ENCODE measurements around the gene KPNA5. TPM values are rescaled to one million over a fixed set of nuclear protein-coding genes. Genes with fewer than 3 reads are reported as not detected.
"Not testable (repeated sequence)": the region's sequence is repeated elsewhere in the genome, so short reads cannot be mapped to it uniquely, and the experiment has no call there.

KPNA5 gene
- 3.8 TPM for polyA plus RNA-seq (2012; ENCODE audit: missing spikeins)

- TF ChIP-seq TAF1 (IDR thresholded peaks at IDR 0.05; ENCODE audit: borderline replicate concordance, low read depth, low read length): peak; percentile 74; the same call in 1 of the 2 replicates
- peak; percentile 96 for TF ChIP-seq POLR2AphosphoS5 (IDR thresholded peaks at IDR 0.05; ENCODE audit: low read depth, low read length)
- TF ChIP-seq POLR2A (IDR thresholded peaks at IDR 0.05; ENCODE audit: low read depth, low read length): peak; percentile 97
- DNase-seq (ENCODE audit: insufficient read length): peak; percentile 81
- peak; percentile 96 for FAIRE-seq
Measured at GRCh38 chr6:116680880-116681672, at the start of gene KPNA5. KPNA5 (plus strand) TSS chr6:116681211; CDS start chr6:116681335, 124 bp downstream.

DNA sequence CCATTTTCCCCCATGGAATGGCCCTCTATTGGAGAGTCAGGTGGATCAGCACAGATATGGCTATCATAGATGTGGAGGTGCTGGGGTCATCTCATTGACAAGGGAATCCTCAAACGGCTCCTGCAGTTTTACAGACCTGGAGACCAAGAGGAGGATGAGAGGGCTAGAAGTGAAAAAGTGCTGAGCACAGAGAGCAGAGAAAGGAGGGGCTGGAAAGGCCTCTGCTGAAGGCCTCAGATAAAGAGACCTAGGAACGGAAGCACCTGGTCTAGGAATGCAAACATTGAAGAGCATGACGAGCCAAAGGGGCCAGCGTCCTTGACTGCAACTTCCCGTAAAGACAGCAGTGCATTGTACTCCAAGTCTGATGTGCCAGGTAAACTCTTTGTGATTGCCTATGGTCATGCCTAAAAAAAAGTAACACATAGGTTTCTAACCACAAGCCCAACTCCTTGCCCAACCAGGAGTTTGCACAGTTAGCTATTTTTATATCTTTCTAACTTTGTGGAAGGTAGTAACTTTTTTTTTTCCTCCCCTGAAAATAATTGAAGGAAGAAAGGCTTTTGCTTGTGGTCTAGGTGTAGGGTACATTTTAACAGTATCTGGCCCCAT lies 49.5 kb upstream of the KPNA5 start:
- FAIRE-seq: no peak
- no peak for DNase-seq (ENCODE audit: insufficient read length)
- no peak for TF ChIP-seq TAF1 (IDR thresholded peaks at IDR 0.05; ENCODE audit: borderline replicate concordance, low read depth, low read length)
- TF ChIP-seq POLR2AphosphoS5 (IDR thresholded peaks at IDR 0.05; ENCODE audit: low read depth, low read length): no peak
- no peak for TF ChIP-seq POLR2A (IDR thresholded peaks at IDR 0.05; ENCODE audit: low read depth, low read length)

GRCh38 chr6:116633685-116634084 lies 47.3 kb upstream of the KPNA5 start:
- TF ChIP-seq POLR2AphosphoS5 (IDR thresholded peaks at IDR 0.05; ENCODE audit: low read depth, low read length): no peak
- TF ChIP-seq TAF1 (IDR thresholded peaks at IDR 0.05; ENCODE audit: borderline replicate concordance, low read depth, low read length): no peak
- no peak for TF ChIP-seq POLR2A (IDR thresholded peaks at IDR 0.05; ENCODE audit: low read depth, low read length)
- FAIRE-seq (no peak), DNase-seq (ENCODE audit: insufficient read length) (no peak)

DNA sequence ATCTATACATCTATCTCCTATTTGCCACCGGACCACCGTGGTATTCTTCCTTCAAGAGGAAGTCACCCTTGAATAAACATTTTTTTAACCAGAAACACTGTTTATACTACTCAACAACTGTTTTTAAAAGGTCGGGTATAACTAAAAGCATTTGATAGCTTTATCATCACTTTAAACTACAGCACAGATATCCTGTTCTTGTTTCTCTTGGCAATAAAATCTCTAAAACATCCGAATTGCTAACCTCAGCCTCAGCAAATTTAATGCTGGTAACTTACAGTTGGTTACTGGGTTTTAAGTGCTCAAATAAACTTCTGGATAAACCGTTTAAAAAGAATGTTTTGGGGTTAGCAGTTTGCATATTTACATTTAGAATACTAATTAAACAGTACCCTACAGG lies 32.9 kb upstream of the KPNA5 start:
- DNase-seq (ENCODE audit: insufficient read length) (no peak), FAIRE-seq (no peak)
- TF ChIP-seq POLR2A (IDR thresholded peaks at IDR 0.05; ENCODE audit: low read depth, low read length): no peak
- no peak for TF ChIP-seq POLR2AphosphoS5 (IDR thresholded peaks at IDR 0.05; ENCODE audit: low read depth, low read length)
- no peak for TF ChIP-seq TAF1 (IDR thresholded peaks at IDR 0.05; ENCODE audit: borderline replicate concordance, low read depth, low read length)

DNA sequence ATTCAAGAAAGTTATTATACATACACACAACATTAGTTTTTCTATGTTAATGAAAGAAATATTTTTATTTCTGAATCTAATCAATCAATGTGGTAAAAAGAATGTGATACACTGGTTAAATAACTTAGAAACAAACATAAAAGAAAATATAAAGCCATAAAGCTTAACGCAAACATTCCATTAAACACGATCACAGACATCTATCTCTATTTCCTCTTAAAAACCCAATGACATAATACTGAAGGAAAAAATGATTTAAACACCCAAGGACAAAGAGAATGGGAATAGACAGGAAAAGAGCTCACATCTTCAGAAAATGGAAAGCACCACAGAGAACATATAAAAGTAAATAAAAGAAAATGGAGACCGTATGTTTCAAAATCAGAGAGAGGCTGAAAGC lies 31.9 kb upstream of the KPNA5 start:
- FAIRE-seq: no peak

DNA sequence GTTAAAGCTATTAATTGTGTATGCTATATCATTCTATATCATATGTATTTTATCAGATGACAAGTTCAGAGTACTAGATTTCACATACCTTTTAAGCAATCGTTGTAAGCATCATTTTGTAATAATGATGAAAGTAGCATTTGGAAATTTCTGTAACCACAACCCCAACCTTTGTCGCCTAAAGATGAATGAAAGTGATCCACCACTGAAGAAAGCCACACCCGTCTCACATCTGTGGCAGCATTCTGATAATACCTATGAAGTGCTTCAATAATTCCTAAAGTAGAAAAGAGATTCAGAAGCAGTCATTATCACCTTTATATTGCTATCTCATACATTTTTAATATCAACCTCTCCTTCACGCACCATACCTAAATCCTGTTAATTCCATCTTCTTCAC lies 29.1 kb upstream of the KPNA5 start:
- DNase-seq (ENCODE audit: insufficient read length) (no peak), FAIRE-seq (no peak)
- TF ChIP-seq POLR2AphosphoS5 (IDR thresholded peaks at IDR 0.05; ENCODE audit: low read depth, low read length) (no peak), POLR2A (IDR thresholded peaks at IDR 0.05; ENCODE audit: low read depth, low read length) (no peak), TAF1 (IDR thresholded peaks at IDR 0.05; ENCODE audit: borderline replicate concordance, low read depth, low read length) (no peak)

More for the DNA sequence above, 31.9 kb upstream of the KPNA5 start:
- no peak for TF ChIP-seq POLR2A (IDR thresholded peaks at IDR 0.05; ENCODE audit: low read depth, low read length)
- TF ChIP-seq POLR2AphosphoS5 (IDR thresholded peaks at IDR 0.05; ENCODE audit: low read depth, low read length): no peak
- TF ChIP-seq TAF1 (IDR thresholded peaks at IDR 0.05; ENCODE audit: borderline replicate concordance, low read depth, low read length): no peak
- DNase-seq (ENCODE audit: insufficient read length): no peak

- peak; percentile 21 for FAIRE-seq
- TF ChIP-seq TAF1 (IDR thresholded peaks at IDR 0.05; ENCODE audit: borderline replicate concordance, low read depth, low read length): no peak
- TF ChIP-seq POLR2AphosphoS5 (IDR thresholded peaks at IDR 0.05; ENCODE audit: low read depth, low read length): no peak
- TF ChIP-seq POLR2A (IDR thresholded peaks at IDR 0.05; ENCODE audit: low read depth, low read length): no peak
Measured at GRCh38 chr6:116661594-116661993, 19.4 kb upstream of the KPNA5 start.

GRCh38 chr6:116662202-116662601 lies 18.8 kb upstream of the KPNA5 start:
- no peak for DNase-seq (ENCODE audit: insufficient read length)
- FAIRE-seq: no peak
- TF ChIP-seq POLR2A (IDR thresholded peaks at IDR 0.05; ENCODE audit: low read depth, low read length): no peak
- TF ChIP-seq TAF1 (IDR thresholded peaks at IDR 0.05; ENCODE audit: borderline replicate concordance, low read depth, low read length): no peak
- no peak for TF ChIP-seq POLR2AphosphoS5 (IDR thresholded peaks at IDR 0.05; ENCODE audit: low read depth, low read length)

More at GRCh38 chr6:116661594-116661993, 19.4 kb upstream of the KPNA5 start:
- no peak for DNase-seq (ENCODE audit: insufficient read length)

GRCh38 chr6:116663308-116663707 lies 17.7 kb upstream of the KPNA5 start:
- FAIRE-seq (no peak), DNase-seq (ENCODE audit: insufficient read length) (no peak)
- TF ChIP-seq POLR2AphosphoS5 (IDR thresholded peaks at IDR 0.05; ENCODE audit: low read depth, low read length) (no peak), TAF1 (IDR thresholded peaks at IDR 0.05; ENCODE audit: borderline replicate concordance, low read depth, low read length) (no peak), POLR2A (IDR thresholded peaks at IDR 0.05; ENCODE audit: low read depth, low read length) (no peak)

DNA sequence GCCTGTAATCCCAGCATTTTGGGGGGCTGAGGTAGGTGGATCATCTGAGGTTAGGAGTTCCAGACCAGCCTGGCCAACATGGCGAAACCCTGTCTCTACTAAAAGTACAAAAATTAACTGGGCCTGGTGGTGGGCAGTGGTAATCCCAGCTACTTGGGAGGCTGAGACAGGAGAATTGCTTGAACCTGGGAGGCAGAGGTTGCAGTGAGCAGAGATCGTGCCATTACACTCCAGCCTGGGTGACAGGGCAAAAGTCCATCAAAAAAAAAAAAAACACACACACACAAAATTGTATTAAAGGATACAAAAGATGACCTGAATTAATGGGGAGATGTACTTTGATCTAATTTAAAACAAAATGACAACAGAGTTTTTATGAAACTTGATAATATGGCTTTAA lies 16.8 kb upstream of the KPNA5 start:
- not testable (repeated sequence) for DNase-seq (ENCODE audit: insufficient read length); FAIRE-seq

DNA sequence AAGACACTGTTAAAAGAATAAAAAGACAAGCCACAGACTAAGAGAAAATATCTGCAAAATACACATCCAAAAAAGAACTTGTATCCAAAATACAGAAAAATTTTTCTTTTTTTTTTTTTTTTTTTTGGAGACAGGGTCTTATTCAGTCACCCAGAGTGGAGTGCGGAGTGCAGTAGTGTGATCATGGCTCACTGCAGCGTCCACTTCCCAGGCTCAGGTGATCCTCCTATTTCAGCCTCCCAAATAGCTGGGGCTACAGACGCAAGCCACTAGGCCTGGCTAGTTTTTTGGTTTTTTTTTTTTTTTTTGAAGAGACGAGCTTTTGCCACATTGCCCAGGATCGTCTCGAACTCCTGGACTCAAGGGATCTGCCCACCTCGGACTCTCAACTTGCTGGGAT lies 15.5 kb upstream of the KPNA5 start:
- FAIRE-seq (no peak), DNase-seq (ENCODE audit: insufficient read length) (no peak)
- no peak for TF ChIP-seq POLR2AphosphoS5 (IDR thresholded peaks at IDR 0.05; ENCODE audit: low read depth, low read length)
- no peak for TF ChIP-seq TAF1 (IDR thresholded peaks at IDR 0.05; ENCODE audit: borderline replicate concordance, low read depth, low read length)
- TF ChIP-seq POLR2A (IDR thresholded peaks at IDR 0.05; ENCODE audit: low read depth, low read length): no peak

DNA sequence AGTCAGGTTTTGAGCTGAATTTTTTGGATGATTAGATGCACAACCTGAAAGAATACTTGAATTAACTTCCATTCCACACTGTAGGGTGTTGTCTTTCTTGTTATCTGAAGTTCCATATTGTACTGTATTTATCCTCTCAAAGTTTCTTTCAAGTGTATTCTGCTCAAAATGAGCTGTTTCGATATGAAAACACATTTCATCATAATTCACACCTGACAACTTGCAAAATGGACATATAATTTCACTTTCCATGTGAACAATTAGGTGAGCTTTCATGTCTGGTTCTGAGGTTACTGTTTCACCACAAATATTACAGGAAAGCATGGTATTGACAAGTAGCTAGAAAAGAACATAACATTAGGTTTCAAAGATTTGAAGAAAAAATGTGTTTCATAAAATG lies 14.1 kb upstream of the KPNA5 start:
- TF ChIP-seq POLR2AphosphoS5 (IDR thresholded peaks at IDR 0.05; ENCODE audit: low read depth, low read length) (no peak), POLR2A (IDR thresholded peaks at IDR 0.05; ENCODE audit: low read depth, low read length) (no peak), TAF1 (IDR thresholded peaks at IDR 0.05; ENCODE audit: borderline replicate concordance, low read depth, low read length) (no peak)
- DNase-seq (ENCODE audit: insufficient read length): no peak
- peak; percentile 93 for FAIRE-seq
